ENCODE data around the gene RARB. TPM values are rescaled to one million over a fixed set of nuclear protein-coding genes. Genes with fewer than 3 reads are reported as not detected.

RARB gene
- polyA plus RNA-seq, 10 donors = 11.4 to 19.1 (median 14.9) TPM

- DNase-seq = no peak
Observed at GRCh38 chr3:25471081-25471768, 43.2 kb downstream of the RARB start.

GRCh38 chr3:25472153-25472552 is 44.1 kb downstream of the RARB start:
- DNase-seq = no peak

GRCh38 chr3:25472731-25473130 is 44.7 kb downstream of the RARB start:
- no peak for DNase-seq

- DNase-seq = no peak
Observed at GRCh38 chr3:25473246-25473645, 45.2 kb downstream of the RARB start.

- no peak for DNase-seq
Observed at GRCh38 chr3:25474052-25474451, 46.0 kb downstream of the RARB start.

GRCh38 chr3:25476639-25477038 is 48.6 kb downstream of the RARB start:
- no peak for DNase-seq

GRCh38 chr3:25478211-25478757 is 50.2 kb downstream of the RARB start:
- no peak for DNase-seq

GRCh38 chr3:25478964-25479726 is 51.1 kb downstream of the RARB start:
- DNase-seq = no peak

- DNase-seq = no peak
Observed at GRCh38 chr3:25479727-25480010, 51.6 kb downstream of the RARB start.

- DNase-seq = no peak
Observed at GRCh38 chr3:25480811-25481210, 52.7 kb downstream of the RARB start.

- DNase-seq = no peak
Observed at GRCh38 chr3:25481386-25481785, 53.3 kb downstream of the RARB start.

GRCh38 chr3:25483456-25483855 is 55.4 kb downstream of the RARB start:
- DNase-seq = no peak

- no peak for DNase-seq
Observed at GRCh38 chr3:25485673-25486072, 57.6 kb downstream of the RARB start.

GRCh38 chr3:25486932-25487331 is 58.9 kb downstream of the RARB start:
- DNase-seq = no peak

GRCh38 chr3:25489858-25490593 is 62.0 kb downstream of the RARB start:
- DNase-seq = no peak

- peak in 2 of 3 donors; percentile 38 to 58 for DNase-seq
Observed at GRCh38 chr3:25493246-25493645, 65.2 kb downstream of the RARB start.

GRCh38 chr3:25493786-25494185 is 65.7 kb downstream of the RARB start:
- peak in 1 of 3 donors; percentile 93 for DNase-seq

- no peak for DNase-seq
Observed at GRCh38 chr3:25495304-25495703, 67.2 kb downstream of the RARB start.

- no peak for DNase-seq
Observed at GRCh38 chr3:25495726-25496253, 67.7 kb downstream of the RARB start.

- no peak for DNase-seq
Observed at GRCh38 chr3:25497096-25497495, 69.0 kb downstream of the RARB start.

- peak in 1 of 3 donors; percentile 67 for DNase-seq
Observed at GRCh38 chr3:25500706-25501210, 72.7 kb downstream of the RARB start.

- DNase-seq = no peak
Observed at GRCh38 chr3:25502233-25502632, 74.2 kb downstream of the RARB start.

Data from muscle of back (tissue), 11 donors.